Measurements from ENCODE around the gene CARHSP1. TPM values are rescaled to one million over a fixed set of nuclear protein-coding genes. Genes with fewer than 3 reads are reported as not detected.
"Not testable (repeated sequence)": the region's sequence is repeated elsewhere in the genome, so short reads cannot be mapped to it uniquely, and the experiment has no call there.

CARHSP1 gene
- polyA plus RNA-seq, 4 donors = 51.6 to 103 (median 88.8) TPM

DNA sequence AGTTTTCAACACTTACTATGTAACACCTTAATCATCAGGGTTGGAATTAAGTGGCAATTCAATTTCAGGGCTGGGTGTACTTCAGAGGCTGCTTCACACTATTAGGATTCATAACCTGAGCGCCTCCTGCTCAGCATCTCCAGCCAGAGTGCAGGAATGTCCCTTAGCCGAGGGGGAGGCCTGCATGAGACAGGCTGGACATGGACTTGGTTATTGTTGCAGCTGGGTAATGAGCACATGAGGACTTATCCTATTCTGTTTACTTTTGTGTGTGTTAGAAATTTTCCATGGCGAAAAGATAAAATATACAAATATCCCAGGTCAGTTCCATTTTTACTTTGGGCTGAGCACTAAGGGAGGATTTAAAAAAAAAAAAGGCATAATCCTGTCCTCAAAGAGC lies 60.8 kb downstream of the CARHSP1 start:
- WGBS, 3 donors = 88 to 94% (median 94%) methylated on average over 3 of the region's 3 CpGs
- H3K9me3 ChIP-seq (ENCODE audit: control insufficient read depth in 2 of 2, insufficient read depth in 1 of 2, low read depth in 1 of 2, low read length in 1 of 2) = no peaks in the 10 kb centered on the region
- no peaks in the 10 kb centered on the region for H3K4me1 ChIP-seq (ENCODE audit: control insufficient read depth in 3 of 3, insufficient read depth in 2 of 3, low read depth in 1 of 3, low read length in 2 of 3)
- H3K27me3 ChIP-seq (ENCODE audit: control insufficient read depth in 3 of 3, insufficient read depth in 3 of 3, low read length in 3 of 3) = no peaks in the 10 kb centered on the region
- no peak overlapping the region for H3K4me3 ChIP-seq (ENCODE audit: low read depth in 1 of 3, low read length in 3 of 3)
- DNase-seq (no peak), FAIRE-seq (no peak)
- peaks cover 21 to 64% (median 53%) of the 10 kb centered on the region in 3 donors for H3K36me3 ChIP-seq (ENCODE audit: control insufficient read depth in 3 of 3, insufficient read depth in 2 of 3, low read depth in 1 of 3, low read length in 3 of 3)
- H3K27ac ChIP-seq (ENCODE audit: low read depth in 1 of 3, low read length in 2 of 3) = no peak overlapping the region

DNA sequence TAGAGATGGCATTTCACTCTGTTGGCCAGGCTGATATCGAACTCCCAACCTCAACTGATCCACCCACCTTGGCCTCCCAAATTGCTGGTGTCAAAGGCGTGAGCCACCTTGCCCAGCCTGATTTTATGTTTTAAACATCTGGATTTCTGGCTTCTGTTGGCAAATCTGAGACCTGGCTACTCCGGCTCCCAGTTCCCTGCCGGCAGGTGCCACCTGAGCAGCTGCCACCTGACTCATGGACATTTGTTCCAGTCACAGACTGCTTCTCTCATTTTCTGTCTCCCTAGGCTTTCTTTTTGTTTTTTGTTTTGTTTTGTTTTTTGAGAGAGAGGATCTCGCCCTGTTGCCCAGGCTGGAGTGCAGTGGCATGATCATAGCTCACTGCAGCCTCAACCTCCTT lies 61.6 kb downstream of the CARHSP1 start:
- Histone ChIP-seq H3K9me3 (ENCODE audit: control insufficient read depth in 2 of 2, insufficient read depth in 1 of 2, low read depth in 1 of 2, low read length in 1 of 2) (no peaks in the 10 kb centered on the region), H3K4me1 (ENCODE audit: control insufficient read depth in 3 of 3, insufficient read depth in 2 of 3, low read depth in 1 of 3, low read length in 2 of 3) (peaks cover 0 to 2% (median 0%) of the 10 kb centered on the region in 3 donors), H3K36me3 (ENCODE audit: control insufficient read depth in 3 of 3, insufficient read depth in 2 of 3, low read depth in 1 of 3, low read length in 3 of 3) (peaks cover 20 to 64% (median 52%) of the 10 kb centered on the region in 3 donors), H3K27ac (ENCODE audit: low read depth in 1 of 3, low read length in 2 of 3) (no peak overlapping the region), H3K27me3 (ENCODE audit: control insufficient read depth in 3 of 3, insufficient read depth in 3 of 3, low read length in 3 of 3) (no peaks in the 10 kb centered on the region), H3K4me3 (ENCODE audit: low read depth in 1 of 3, low read length in 3 of 3) (no peak overlapping the region)
- no peak for FAIRE-seq
- no peak for DNase-seq
- 95 to 98% (median 96%) methylated on average over 5 of the region's 5 CpGs for WGBS, 3 donors

DNA sequence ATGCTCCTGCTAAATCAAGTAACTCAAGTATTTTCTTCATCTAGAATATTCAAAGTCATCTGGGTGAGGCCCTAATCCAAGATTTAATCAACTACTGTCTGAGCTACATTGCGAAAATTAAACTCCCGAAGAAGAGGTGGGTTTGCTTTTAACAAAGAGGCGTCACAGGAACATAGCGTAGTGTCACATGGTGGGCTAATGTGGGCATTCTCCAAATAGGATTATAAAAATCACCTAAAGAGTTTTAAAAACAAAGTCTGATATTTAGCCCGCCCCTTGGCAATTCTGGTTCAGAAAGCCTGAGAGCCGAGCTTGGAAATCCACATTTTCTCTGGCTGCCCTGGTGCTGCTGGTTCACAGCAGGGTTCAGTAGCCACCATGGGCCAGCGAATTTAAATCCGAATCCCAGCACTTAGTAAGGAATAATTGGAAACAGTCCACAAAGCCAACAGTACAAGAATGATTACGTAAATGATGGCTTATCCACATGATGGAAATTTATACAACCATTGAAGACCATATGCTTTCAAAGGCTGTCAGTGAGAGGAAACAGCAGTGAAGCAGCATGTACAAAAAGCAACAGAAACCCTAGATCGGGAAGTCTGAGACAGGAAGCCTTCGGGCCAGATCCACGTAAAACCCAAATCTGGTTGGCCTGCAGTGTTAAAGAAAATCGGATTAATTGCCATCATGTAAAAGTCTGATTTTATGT lies 62.4 kb downstream of the CARHSP1 start:
- Histone ChIP-seq H3K4me1 (ENCODE audit: control insufficient read depth in 3 of 3, insufficient read depth in 2 of 3, low read depth in 1 of 3, low read length in 2 of 3) (peaks cover 0 to 8% (median under 1%) of the 10 kb centered on the region in 3 donors), H3K4me3 (ENCODE audit: low read depth in 1 of 3, low read length in 3 of 3) (no peak overlapping the region), H3K27me3 (ENCODE audit: control insufficient read depth in 3 of 3, insufficient read depth in 3 of 3, low read length in 3 of 3) (no peaks in the 10 kb centered on the region), H3K9me3 (ENCODE audit: control insufficient read depth in 2 of 2, insufficient read depth in 1 of 2, low read depth in 1 of 2, low read length in 1 of 2) (no peaks in the 10 kb centered on the region), H3K27ac (ENCODE audit: low read depth in 1 of 3, low read length in 2 of 3) (no peak overlapping the region), H3K36me3 (ENCODE audit: control insufficient read depth in 3 of 3, insufficient read depth in 2 of 3, low read depth in 1 of 3, low read length in 3 of 3) (peaks cover 19 to 67% (median 46%) of the 10 kb centered on the region in 3 donors)
- 93 to 94% (median 93%) methylated on average over 13 of the region's 13 CpGs for WGBS, 3 donors
- no peak for FAIRE-seq
- no peak for DNase-seq

DNA sequence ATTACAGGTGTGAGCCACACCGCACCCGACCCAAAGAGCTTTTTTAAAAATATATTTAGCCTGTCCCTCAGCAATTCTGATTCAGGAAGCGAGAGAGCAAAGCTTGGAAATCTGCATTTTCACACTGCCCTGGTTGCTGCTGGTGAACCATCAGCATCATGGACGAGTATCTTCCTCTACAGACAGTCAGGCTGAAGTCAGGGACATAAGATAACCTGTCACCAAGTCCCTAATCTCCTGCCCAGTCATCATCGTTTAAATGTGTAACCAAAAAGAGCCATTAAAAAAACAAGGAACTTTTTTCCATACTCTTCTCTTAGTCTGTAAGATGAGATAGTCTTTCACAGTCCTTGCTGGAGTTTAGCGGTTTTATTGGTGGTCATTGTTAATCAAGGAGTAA lies 64.5 kb downstream of the CARHSP1 start:
- Histone ChIP-seq H3K4me3 (ENCODE audit: low read depth in 1 of 3, low read length in 3 of 3) (no peak overlapping the region), H3K4me1 (ENCODE audit: control insufficient read depth in 3 of 3, insufficient read depth in 2 of 3, low read depth in 1 of 3, low read length in 2 of 3) (peaks cover 0 to 16% (median 3%) of the 10 kb centered on the region in 3 donors), H3K27me3 (ENCODE audit: control insufficient read depth in 3 of 3, insufficient read depth in 3 of 3, low read length in 3 of 3) (no peaks in the 10 kb centered on the region), H3K9me3 (ENCODE audit: control insufficient read depth in 2 of 2, insufficient read depth in 1 of 2, low read depth in 1 of 2, low read length in 1 of 2) (no peaks in the 10 kb centered on the region), H3K27ac (ENCODE audit: low read depth in 1 of 3, low read length in 2 of 3) (no peak overlapping the region), H3K36me3 (ENCODE audit: control insufficient read depth in 3 of 3, insufficient read depth in 2 of 3, low read depth in 1 of 3, low read length in 3 of 3) (peaks cover 15 to 62% (median 42%) of the 10 kb centered on the region in 3 donors)
- DNase-seq (no peak), FAIRE-seq (no peak)
- WGBS, 3 donors = 78 to 85% (median 84%) methylated on average over 6 of the region's 6 CpGs

DNA sequence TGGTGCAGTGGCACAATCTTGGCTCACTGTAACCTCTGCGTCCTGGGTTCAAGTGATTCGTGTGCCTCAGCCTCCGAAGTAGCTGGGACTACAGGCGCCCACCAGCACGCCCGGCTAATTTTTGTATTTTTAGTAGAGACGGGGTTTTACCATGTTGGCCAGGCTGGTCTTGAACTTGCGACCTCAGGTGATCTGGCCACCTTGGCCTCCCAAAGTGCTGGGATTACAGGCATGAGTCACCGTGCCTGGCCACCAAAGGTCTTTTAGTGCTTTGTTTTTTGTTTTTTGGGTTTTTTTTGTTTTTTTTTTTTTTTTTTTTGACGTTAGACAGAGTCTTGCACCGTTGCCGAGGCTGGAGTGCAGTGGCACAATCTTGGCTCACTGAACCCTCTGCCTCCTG lies 65.1 kb downstream of the CARHSP1 start:
- Histone ChIP-seq H3K36me3 (ENCODE audit: control insufficient read depth in 3 of 3, insufficient read depth in 2 of 3, low read depth in 1 of 3, low read length in 3 of 3) (peaks cover 15 to 57% (median 38%) of the 10 kb centered on the region in 3 donors), H3K4me1 (ENCODE audit: control insufficient read depth in 3 of 3, insufficient read depth in 2 of 3, low read depth in 1 of 3, low read length in 2 of 3) (peaks cover 2 to 21% (median 3%) of the 10 kb centered on the region in 3 donors)
- H3K27ac ChIP-seq (ENCODE audit: low read depth in 1 of 3, low read length in 2 of 3); H3K27me3 ChIP-seq (ENCODE audit: control insufficient read depth in 3 of 3, insufficient read depth in 3 of 3, low read length in 3 of 3); H3K4me3 ChIP-seq (ENCODE audit: low read depth in 1 of 3, low read length in 3 of 3); DNase-seq; FAIRE-seq; H3K9me3 ChIP-seq (ENCODE audit: control insufficient read depth in 2 of 2, insufficient read depth in 1 of 2, low read depth in 1 of 2, low read length in 1 of 2): not testable (repeated sequence)
- WGBS, 3 donors = 92 to 94% (median 93%) methylated on average over 11 to 12 of the region's 12 CpGs

Other genes with a start within 250 kb of the CARHSP1 start
- gene METTL22, start 247.3 kb downstream of the CARHSP1 start, polyA plus RNA-seq = 10 to 100 TPM; 14.1 to 23.3 (median 15.5) TPM
- 10 to 100 TPM; 13.4 to 41.6 (median 34.6) TPM for gene ABAT, start 194.4 kb downstream of the CARHSP1 start, polyA plus RNA-seq
- gene TMEM186, start 71.4 kb downstream of the CARHSP1 start, polyA plus RNA-seq = 10 to 100 TPM in 3 of 4 donors, 1 to 10 TPM in 1; 8.7 to 21.1 (median 13.0) TPM
- gene PMM2, start 71.2 kb downstream of the CARHSP1 start, polyA plus RNA-seq = 10 to 100 TPM; 21.1 to 48.1 (median 36.0) TPM
- 1 to 10 TPM in 1 of 4 donors, not detected in 3; 1.6 TPM for gene LITAFD, start 13.3 kb upstream of the CARHSP1 start, polyA plus RNA-seq
- 10 to 100 TPM; 31.6 to 97.1 (median 36.0) TPM for gene USP7, start 94.9 kb upstream of the CARHSP1 start, polyA plus RNA-seq
- gene HAPSTR1, start 222.6 kb upstream of the CARHSP1 start, polyA plus RNA-seq = 10 to 100 TPM; 11.6 to 31.8 (median 15.0) TPM